RWPE1 (cell line): ENCODE measurements around the gene CAPN13.

Experiments
- CTCF ChIA-PET: fragments of 350-600 bp; sonication (Branson Sonifier 250); formaldehyde crosslinking; extraction: SDS; loops from one replicate; lab custom pipeline; 2021; lab: Yijun Ruan, JAX
- POLR2A ChIA-PET: fragments of 400-600 bp; formaldehyde crosslinking; extraction: SDS; loops from one replicate; lab custom pipeline; 2020; ENCODE audit warnings: antibody characterized with exemption; ENCODE audit not compliant: low non-redundant PET; lab: Yijun Ruan, JAX
- DNase-seq: peaks from one replicate; pipeline ENCODE4 v3.0.0; 2012; ENCODE audit warnings: low spot score
- H3K27ac ChIP-seq: fragments of 450-650 bp; 2 replicates; pipeline ENCODE4 v1.5.1; 2017
- CTCF ChIP-seq: fragments of 450-650 bp; conservative IDR thresholded peaks from 2 replicates; pipeline ENCODE4 v1.5.1; 2017; ENCODE audit warnings: low read depth, mild to moderate bottlenecking

Gene CAPN13

GRCh38 chr2:30775833-30776232 lies 31.4 kb downstream of the CAPN13 start:
- ChIA-PET POLR2A (interaction anchor here (0.7 kb wide), 1 partner anchor 849 kb away, joined by 3 read pairs; no protein-coding TSS in a partner anchor), CTCF (interaction anchor here (0.6 kb wide), 1 partner anchor 854 kb away, joined by 4 read pairs; no protein-coding TSS in a partner anchor)
- H3K27ac ChIP-seq, result no peak overlapping the region
- TF ChIP-seq CTCF, result no peak
- DNase-seq, result no peak

GRCh38 chr2:30772021-30772705 lies 35.1 kb downstream of the CAPN13 start:
- no peak overlapping the region for H3K27ac ChIP-seq
- no peak for TF ChIP-seq CTCF
- DNase-seq, result no peak
- POLR2A ChIA-PET, result no interaction called here
- CTCF ChIA-PET, result no interaction called here

- no peak for DNase-seq
- no peak overlapping the region for H3K27ac ChIP-seq
- ChIA-PET POLR2A (no interaction called here), CTCF (interaction anchor here (0.7 kb wide), 1 partner anchor 57 kb away, joined by 3 read pairs; no protein-coding TSS in a partner anchor)
- TF ChIP-seq CTCF, result no peak
These were observed 36.2 kb downstream of the CAPN13 start for GRCh38 chr2:30770816-30771576.

GRCh38 chr2:30769891-30770462 lies 37.3 kb downstream of the CAPN13 start:
- no peak for TF ChIP-seq CTCF
- no peak for DNase-seq
- H3K27ac ChIP-seq, result no peak overlapping the region
- ChIA-PET CTCF (no interaction called here), POLR2A (no interaction called here)

DNA sequence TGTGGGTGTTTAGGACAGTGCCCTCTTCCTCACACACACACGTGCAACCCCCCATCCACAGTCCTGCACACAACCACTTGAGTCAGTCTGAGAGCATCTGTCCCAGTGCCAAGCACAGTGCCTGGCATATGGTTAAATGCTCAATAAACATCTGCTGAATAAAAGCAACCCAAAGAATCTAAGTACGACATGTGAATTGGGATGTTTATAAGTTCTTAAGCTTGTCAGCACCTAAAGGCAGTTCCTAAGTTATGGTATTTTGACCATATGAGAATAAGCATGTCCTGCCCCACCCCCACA lies 37.8 kb downstream of the CAPN13 start:
- CTCF ChIA-PET, result no interaction called here
- no peak for DNase-seq
- TF ChIP-seq CTCF, result no peak
- no peak overlapping the region for H3K27ac ChIP-seq
- POLR2A ChIA-PET, result no interaction called here

- CTCF ChIA-PET, result no interaction called here
- DNase-seq, result no peak
- POLR2A ChIA-PET, result no interaction called here
- no peak for TF ChIP-seq CTCF
- H3K27ac ChIP-seq, result no peak overlapping the region
These were observed 38.4 kb downstream of the CAPN13 start for GRCh38 chr2:30768708-30769480.
